Upper lobe of left lung (tissue), 4 donors: ENCODE results near the gene CREB3L2.

Experiments used
- POLR2A ChIP-seq, 4 donors: fragments of 450-650 bp; IDR thresholded peaks; one replicate each; pipeline ENCODE4 v1.5.1; 2016 to 2017; ENCODE audit warnings: antibody characterized with exemption in 4 of 4, mild to moderate bottlenecking in 2 of 4
- POLR2AphosphoS5 ChIP-seq, 2 donors: sonication (generic); formaldehyde crosslinking; IDR thresholded peaks; one replicate each; pipeline ENCODE4 v1.5.1; 2017; ENCODE audit warnings: antibody characterized with exemption in 2 of 2
- TF ChIP-seq, protein P1 (sequence below), 6 experiments: fragments of 450-650 bp in 4 of 6; fragments of 200-600 bp in 2 of 6; sonication (generic) in 2 of 6; IDR thresholded peaks; one replicate each; pipeline ENCODE4 v1.5.1; 2016 to 2019; ENCODE audit warnings: antibody characterized with exemption in 6 of 6

- TF ChIP-seq, protein P1, sequence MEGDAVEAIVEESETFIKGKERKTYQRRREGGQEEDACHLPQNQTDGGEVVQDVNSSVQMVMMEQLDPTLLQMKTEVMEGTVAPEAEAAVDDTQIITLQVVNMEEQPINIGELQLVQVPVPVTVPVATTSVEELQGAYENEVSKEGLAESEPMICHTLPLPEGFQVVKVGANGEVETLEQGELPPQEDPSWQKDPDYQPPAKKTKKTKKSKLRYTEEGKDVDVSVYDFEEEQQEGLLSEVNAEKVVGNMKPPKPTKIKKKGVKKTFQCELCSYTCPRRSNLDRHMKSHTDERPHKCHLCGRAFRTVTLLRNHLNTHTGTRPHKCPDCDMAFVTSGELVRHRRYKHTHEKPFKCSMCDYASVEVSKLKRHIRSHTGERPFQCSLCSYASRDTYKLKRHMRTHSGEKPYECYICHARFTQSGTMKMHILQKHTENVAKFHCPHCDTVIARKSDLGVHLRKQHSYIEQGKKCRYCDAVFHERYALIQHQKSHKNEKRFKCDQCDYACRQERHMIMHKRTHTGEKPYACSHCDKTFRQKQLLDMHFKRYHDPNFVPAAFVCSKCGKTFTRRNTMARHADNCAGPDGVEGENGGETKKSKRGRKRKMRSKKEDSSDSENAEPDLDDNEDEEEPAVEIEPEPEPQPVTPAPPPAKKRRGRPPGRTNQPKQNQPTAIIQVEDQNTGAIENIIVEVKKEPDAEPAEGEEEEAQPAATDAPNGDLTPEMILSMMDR (IDR thresholded peaks at IDR 0.05), result no peak
- TF ChIP-seq POLR2A (IDR thresholded peaks at IDR 0.05) (no peak), POLR2AphosphoS5 (IDR thresholded peaks at IDR 0.05) (no peak)
Observed at GRCh38 chr7:137950967-137951366, 50.9 kb downstream of the CREB3L2 start.
